Measurements from ENCODE around the gene PSD. TPM values are rescaled to one million over a fixed set of nuclear protein-coding genes. Genes with fewer than 3 reads are reported as not detected.

Gene PSD
- total and polyA plus RNA-seq, 9 of the 15 experiments (the other 6 are each of a cell fraction or from before 2014, with no cell fraction given), result 0.11 to 1.7 (median 0.54) TPM; not detected in 2

DNA sequence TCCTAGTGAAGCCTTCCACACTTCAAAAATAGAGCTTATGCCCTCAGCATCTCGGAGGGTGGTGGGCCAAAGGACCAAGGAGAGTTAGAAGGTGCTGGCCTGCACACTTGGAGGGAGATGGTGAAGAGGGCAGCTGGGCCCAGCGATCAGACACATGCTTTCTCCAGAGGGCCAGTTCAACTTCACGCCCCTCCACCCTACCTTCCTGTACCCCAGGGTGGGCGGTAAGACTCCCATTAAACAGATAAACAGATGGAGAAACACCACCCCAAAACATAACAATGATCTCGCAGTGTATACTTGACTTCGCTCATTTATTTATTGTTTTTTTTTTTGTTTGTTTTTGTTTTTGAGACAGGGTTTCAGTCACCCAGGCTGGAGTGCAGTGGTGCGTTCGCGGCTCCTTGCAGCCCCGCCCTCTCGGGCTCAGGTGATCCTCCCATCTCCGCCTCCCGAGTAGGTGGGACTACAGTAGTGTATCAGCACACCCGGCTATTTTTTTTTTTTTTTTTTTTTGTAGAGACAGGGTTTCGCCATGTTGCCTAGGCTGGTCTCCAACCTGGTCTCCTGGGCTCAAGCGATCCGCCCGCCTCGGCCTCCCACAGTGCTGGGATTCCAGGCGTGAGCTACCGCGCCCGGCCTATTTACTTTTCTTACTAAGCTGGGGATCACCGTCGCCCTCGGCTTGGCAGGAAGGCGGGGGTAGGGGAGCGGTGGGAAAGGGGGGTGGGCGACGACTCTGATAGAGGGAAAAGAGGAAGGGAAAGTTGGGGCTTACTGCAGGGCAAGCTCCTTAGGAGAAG lies 30.9 kb upstream of the PSD start (continued):
- TF ChIP-seq, protein P1, sequence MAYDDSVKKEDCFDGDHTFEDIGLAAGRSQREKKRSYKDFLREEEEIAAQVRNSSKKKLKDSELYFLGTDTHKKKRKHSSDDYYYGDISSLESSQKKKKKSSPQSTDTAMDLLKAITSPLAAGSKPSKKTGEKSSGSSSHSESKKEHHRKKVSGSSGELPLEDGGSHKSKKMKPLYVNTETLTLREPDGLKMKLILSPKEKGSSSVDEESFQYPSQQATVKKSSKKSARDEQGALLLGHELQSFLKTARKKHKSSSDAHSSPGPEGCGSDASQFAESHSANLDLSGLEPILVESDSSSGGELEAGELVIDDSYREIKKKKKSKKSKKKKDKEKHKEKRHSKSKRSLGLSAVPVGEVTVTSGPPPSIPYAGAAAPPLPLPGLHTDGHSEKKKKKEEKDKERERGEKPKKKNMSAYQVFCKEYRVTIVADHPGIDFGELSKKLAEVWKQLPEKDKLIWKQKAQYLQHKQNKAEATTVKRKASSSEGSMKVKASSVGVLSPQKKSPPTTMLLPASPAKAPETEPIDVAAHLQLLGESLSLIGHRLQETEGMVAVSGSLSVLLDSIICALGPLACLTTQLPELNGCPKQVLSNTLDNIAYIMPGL (CRISPR knock-in tag; IDR thresholded peaks at IDR 0.05), result no peak
- no peak for TF ChIP-seq PHF21A (IDR thresholded peaks at IDR 0.05; ENCODE audit: borderline replicate concordance, low read depth)
- TF ChIP-seq, protein P2, sequence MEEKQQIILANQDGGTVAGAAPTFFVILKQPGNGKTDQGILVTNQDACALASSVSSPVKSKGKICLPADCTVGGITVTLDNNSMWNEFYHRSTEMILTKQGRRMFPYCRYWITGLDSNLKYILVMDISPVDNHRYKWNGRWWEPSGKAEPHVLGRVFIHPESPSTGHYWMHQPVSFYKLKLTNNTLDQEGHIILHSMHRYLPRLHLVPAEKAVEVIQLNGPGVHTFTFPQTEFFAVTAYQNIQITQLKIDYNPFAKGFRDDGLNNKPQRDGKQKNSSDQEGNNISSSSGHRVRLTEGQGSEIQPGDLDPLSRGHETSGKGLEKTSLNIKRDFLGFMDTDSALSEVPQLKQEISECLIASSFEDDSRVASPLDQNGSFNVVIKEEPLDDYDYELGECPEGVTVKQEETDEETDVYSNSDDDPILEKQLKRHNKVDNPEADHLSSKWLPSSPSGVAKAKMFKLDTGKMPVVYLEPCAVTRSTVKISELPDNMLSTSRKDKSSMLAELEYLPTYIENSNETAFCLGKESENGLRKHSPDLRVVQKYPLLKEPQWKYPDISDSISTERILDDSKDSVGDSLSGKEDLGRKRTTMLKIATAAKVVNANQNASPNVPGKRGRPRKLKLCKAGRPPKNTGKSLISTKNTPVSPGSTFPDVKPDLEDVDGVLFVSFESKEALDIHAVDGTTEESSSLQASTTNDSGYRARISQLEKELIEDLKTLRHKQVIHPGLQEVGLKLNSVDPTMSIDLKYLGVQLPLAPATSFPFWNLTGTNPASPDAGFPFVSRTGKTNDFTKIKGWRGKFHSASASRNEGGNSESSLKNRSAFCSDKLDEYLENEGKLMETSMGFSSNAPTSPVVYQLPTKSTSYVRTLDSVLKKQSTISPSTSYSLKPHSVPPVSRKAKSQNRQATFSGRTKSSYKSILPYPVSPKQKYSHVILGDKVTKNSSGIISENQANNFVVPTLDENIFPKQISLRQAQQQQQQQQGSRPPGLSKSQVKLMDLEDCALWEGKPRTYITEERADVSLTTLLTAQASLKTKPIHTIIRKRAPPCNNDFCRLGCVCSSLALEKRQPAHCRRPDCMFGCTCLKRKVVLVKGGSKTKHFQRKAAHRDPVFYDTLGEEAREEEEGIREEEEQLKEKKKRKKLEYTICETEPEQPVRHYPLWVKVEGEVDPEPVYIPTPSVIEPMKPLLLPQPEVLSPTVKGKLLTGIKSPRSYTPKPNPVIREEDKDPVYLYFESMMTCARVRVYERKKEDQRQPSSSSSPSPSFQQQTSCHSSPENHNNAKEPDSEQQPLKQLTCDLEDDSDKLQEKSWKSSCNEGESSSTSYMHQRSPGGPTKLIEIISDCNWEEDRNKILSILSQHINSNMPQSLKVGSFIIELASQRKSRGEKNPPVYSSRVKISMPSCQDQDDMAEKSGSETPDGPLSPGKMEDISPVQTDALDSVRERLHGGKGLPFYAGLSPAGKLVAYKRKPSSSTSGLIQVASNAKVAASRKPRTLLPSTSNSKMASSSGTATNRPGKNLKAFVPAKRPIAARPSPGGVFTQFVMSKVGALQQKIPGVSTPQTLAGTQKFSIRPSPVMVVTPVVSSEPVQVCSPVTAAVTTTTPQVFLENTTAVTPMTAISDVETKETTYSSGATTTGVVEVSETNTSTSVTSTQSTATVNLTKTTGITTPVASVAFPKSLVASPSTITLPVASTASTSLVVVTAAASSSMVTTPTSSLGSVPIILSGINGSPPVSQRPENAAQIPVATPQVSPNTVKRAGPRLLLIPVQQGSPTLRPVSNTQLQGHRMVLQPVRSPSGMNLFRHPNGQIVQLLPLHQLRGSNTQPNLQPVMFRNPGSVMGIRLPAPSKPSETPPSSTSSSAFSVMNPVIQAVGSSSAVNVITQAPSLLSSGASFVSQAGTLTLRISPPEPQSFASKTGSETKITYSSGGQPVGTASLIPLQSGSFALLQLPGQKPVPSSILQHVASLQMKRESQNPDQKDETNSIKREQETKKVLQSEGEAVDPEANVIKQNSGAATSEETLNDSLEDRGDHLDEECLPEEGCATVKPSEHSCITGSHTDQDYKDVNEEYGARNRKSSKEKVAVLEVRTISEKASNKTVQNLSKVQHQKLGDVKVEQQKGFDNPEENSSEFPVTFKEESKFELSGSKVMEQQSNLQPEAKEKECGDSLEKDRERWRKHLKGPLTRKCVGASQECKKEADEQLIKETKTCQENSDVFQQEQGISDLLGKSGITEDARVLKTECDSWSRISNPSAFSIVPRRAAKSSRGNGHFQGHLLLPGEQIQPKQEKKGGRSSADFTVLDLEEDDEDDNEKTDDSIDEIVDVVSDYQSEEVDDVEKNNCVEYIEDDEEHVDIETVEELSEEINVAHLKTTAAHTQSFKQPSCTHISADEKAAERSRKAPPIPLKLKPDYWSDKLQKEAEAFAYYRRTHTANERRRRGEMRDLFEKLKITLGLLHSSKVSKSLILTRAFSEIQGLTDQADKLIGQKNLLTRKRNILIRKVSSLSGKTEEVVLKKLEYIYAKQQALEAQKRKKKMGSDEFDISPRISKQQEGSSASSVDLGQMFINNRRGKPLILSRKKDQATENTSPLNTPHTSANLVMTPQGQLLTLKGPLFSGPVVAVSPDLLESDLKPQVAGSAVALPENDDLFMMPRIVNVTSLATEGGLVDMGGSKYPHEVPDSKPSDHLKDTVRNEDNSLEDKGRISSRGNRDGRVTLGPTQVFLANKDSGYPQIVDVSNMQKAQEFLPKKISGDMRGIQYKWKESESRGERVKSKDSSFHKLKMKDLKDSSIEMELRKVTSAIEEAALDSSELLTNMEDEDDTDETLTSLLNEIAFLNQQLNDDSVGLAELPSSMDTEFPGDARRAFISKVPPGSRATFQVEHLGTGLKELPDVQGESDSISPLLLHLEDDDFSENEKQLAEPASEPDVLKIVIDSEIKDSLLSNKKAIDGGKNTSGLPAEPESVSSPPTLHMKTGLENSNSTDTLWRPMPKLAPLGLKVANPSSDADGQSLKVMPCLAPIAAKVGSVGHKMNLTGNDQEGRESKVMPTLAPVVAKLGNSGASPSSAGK (IDR thresholded peaks at IDR 0.05), result peak; percentile 11; the same call in 1 of the 2 replicates
- no peak for TF ChIP-seq NR2C1 (IDR thresholded peaks at IDR 0.05)
- TF ChIP-seq NR2C1 (tag; IDR thresholded peaks at IDR 0.05), result no peak
- no peak for TF ChIP-seq SIN3B (IDR thresholded peaks at IDR 0.05; ENCODE audit: low read depth)
- no peak for TF ChIP-seq PTBP1 (IDR thresholded peaks at IDR 0.05; ENCODE audit: low read depth, low read length)
- no peak for TF ChIP-seq STAT5B (CRISPR knock-in tag; IDR thresholded peaks at IDR 0.05)
- TF ChIP-seq CREB3 (tag; conservative IDR thresholded peaks at IDR 0.05; ENCODE audit: low read depth), result no peak
- TF ChIP-seq ZNF41 (CRISPR knock-in tag; conservative IDR thresholded peaks at IDR 0.05), result no peak
- TF ChIP-seq ILK (tag; IDR thresholded peaks at IDR 0.05; ENCODE audit: borderline replicate concordance, low read depth), result no peak
- TF ChIP-seq HSF4 (CRISPR knock-in tag; IDR thresholded peaks at IDR 0.05; ENCODE audit: borderline replicate concordance), result no peak
